A549 (cell line): Measurements from ENCODE around the gene DYNLRB2. TPM values are rescaled to one million over a fixed set of nuclear protein-coding genes. Genes with fewer than 3 reads are reported as not detected.

Experiments
- ATAC-seq, 2 experiments: fragments of 200-7000 bp in 1 of 2; fragments of >200 bp in 1 of 2; cut with Nextera tagmentation in 1 of 2; cut with Tn5 transposase in 1 of 2; 3 replicates each; pipeline versions ENCODE4 v1.8.0 to v1.9.1; 2018 to 2020; ENCODE audit warnings: mild to moderate bottlenecking in 1 of 2, moderate library complexity in 1 of 2
- CTCF ChIA-PET: fragments of 300-600 bp; sonication (Branson Sonifier 250); formaldehyde crosslinking; extraction: SDS; loops from one replicate; lab custom pipeline; 2021; ENCODE audit warnings: antibody characterized with exemption, inconsistent platforms; lab: Yijun Ruan, JAX
- POLR2A ChIA-PET: fragments of 350-600 bp; formaldehyde crosslinking; extraction: SDS; loops from one replicate; lab custom pipeline; 2021; ENCODE audit warnings: antibody characterized with exemption, inconsistent platforms; lab: Yijun Ruan, JAX
- DNase-seq, 2 experiments: peaks; one replicate each; pipeline versions ENCODE4 v3.0.0 to v3.0.0-alpha.2; 2011 to 2016; ENCODE audit warnings: low read depth in 1 of 2, low spot score in 1 of 2
- FAIRE-seq: peaks from 2 replicates; lab custom pipeline; 2011; peaks lifted over from hg19 to GRCh38; lab: Jason Lieb, UNC
- H3K27ac ChIP-seq, 2 experiments: fragments of >200 bp; sonication (Bioruptor Twin); formaldehyde crosslinking; 3 replicates each; pipeline ENCODE4 v1.5.1; 2016 to 2017
- H3K4me1 ChIP-seq: fragments of >200 bp; sonication (Bioruptor Twin); formaldehyde crosslinking; 3 replicates; pipeline ENCODE4 v1.6.1; 2016
- H3K4me2 ChIP-seq: fragments of >200 bp; sonication (Bioruptor Twin); formaldehyde crosslinking; 3 replicates; pipeline ENCODE4 v1.6.1; 2016
- H3K4me3 ChIP-seq: fragments of >200 bp; sonication (Bioruptor Twin); formaldehyde crosslinking; 3 replicates; pipeline ENCODE4 v1.5.1; 2016
- H3K9me3 ChIP-seq: fragments of >200 bp; sonication (Bioruptor Twin); formaldehyde crosslinking; 3 replicates; pipeline ENCODE4 v1.6.1; 2016
- BCL3 ChIP-seq: fragments of >200 bp; sonication (Bioruptor Twin); formaldehyde crosslinking; IDR thresholded peaks from 3 replicates; pipeline ENCODE4 v1.6.1; 2016
- E2F6 ChIP-seq: IDR thresholded peaks from 2 replicates; pipeline ENCODE4 v1.6.1; 2012; ENCODE audit warnings: low read depth, borderline replicate concordance
- EHF ChIP-seq: fragments of 250-450 bp; sonication (Bioruptor Pico); IDR thresholded peaks from 2 replicates; pipeline ENCODE4 v1.5.0; 2020; ENCODE audit warnings: mild to moderate bottlenecking
- ESRRA ChIP-seq: fragments of 150-350 bp; IDR thresholded peaks from 2 replicates; pipeline ENCODE4 v1.6.1; 2014; ENCODE audit warnings: mild to moderate bottlenecking, low read length, borderline replicate concordance
- FOSL2 ChIP-seq, 2 experiments: fragments of 450-650 bp in 1 of 2; fragments of >200 bp in 1 of 2; sonication (Bioruptor Twin) in 1 of 2; formaldehyde crosslinking; IDR thresholded peaks; 2 replicates each; pipeline versions ENCODE4 v1.5.0 to v1.6.1; 2016 to 2020; ENCODE audit warnings: mild to moderate bottlenecking in 1 of 2, moderate library complexity in 1 of 2
- HOXB13 ChIP-seq: fragments of 250-450 bp; sonication (Bioruptor Pico); IDR thresholded peaks from 2 replicates; pipeline ENCODE4 v1.5.0; 2020; ENCODE audit warnings: low read depth, mild to moderate bottlenecking, moderate library complexity
- HOXB5 ChIP-seq: fragments of 250-450 bp; sonication (Bioruptor Pico); IDR thresholded peaks from 2 replicates; pipeline ENCODE4 v1.5.0; 2020; ENCODE audit warnings: mild to moderate bottlenecking, moderate library complexity
- JUN ChIP-seq, 2 experiments: fragments of >200 bp; sonication (Bioruptor Twin); formaldehyde crosslinking; IDR thresholded peaks; 2 replicates in 1 of 2; 3 replicates in 1 of 2; pipeline ENCODE4 v1.6.1; 2016 to 2017
- JUNB ChIP-seq: fragments of >200 bp; sonication (Bioruptor Twin); formaldehyde crosslinking; IDR thresholded peaks from 2 replicates; pipeline ENCODE4 v1.6.1; 2016
- MAFK ChIP-seq: fragments of 450-650 bp; IDR thresholded peaks from 2 replicates; pipeline ENCODE4 v1.6.1; 2014; ENCODE audit not compliant: partially characterized antibody
- MAX ChIP-seq: IDR thresholded peaks from 2 replicates; pipeline ENCODE4 v1.6.1; 2012
- NFE2L2 ChIP-seq: fragments of 150-350 bp; conservative IDR thresholded peaks from 2 replicates; pipeline ENCODE4 v1.6.1; 2014; ENCODE audit warnings: low read length
- PHF8 ChIP-seq: fragments of 200-600 bp; sonication (generic); IDR thresholded peaks from 2 replicates; pipeline ENCODE4 v1.6.1; 2016; ENCODE audit warnings: low read depth, mild to moderate bottlenecking, antibody characterized with exemption, moderate library complexity, borderline replicate concordance
- POLR2A ChIP-seq: IDR thresholded peaks from 2 replicates; pipeline ENCODE4 v1.6.1; 2012; ENCODE audit warnings: mild to moderate bottlenecking, low read length
- SMC3 ChIP-seq: fragments of >200 bp; sonication (Bioruptor Twin); formaldehyde crosslinking; IDR thresholded peaks from 3 replicates; pipeline ENCODE4 v1.6.1; 2018; ENCODE audit warnings: inconsistent platforms
- TP53 ChIP-seq: fragments of 250-450 bp; sonication (Bioruptor Pico); IDR thresholded peaks from 2 replicates; pipeline ENCODE4 v1.5.0; 2021; ENCODE audit warnings: mild to moderate bottlenecking, moderate library complexity
- USF2 ChIP-seq: fragments of 450-650 bp; IDR thresholded peaks from 2 replicates; pipeline ENCODE4 v1.6.1; 2014; ENCODE audit warnings: antibody characterized with exemption
- WGBS: methylation state at CpG from one replicate; pipeline ENCODE4 v1.1.6; 2017; ENCODE audit errors: missing lambda C conversion rate; 5-methylcytosine and 5-hydroxymethylcytosine counted together
- polyA minus RNA-seq: library from RNA; depleted of rRNA, polyadenylated mRNA; stranded (reverse); fragments of >200 nt; gene quantifications from 2 replicates; pipeline ENCODE4 v1.2.3, GENCODE V29; 2011; rRNA and poly(A)+ RNA removed
- polyA plus RNA-seq, 4 experiments: library from polyadenylated mRNA; depleted of rRNA in 3 of 4; stranded (reverse); fragments of >200 nt; fragmentation: RNase III in 1 of 4; extraction: RNeasy Plus Mini Kit Qiagen cat#74134 plus additional on column Dnase treatment in 1 of 4; gene quantifications; 2 replicates in 3 of 4; 3 replicates in 1 of 4; pipeline ENCODE4 v1.2.3, GENCODE V29; 2011 to 2017

The DYNLRB2 gene
- polyA plus RNA-seq (2011; rRNA removed) (0.25 TPM in 1 of 2 replicates, not detected in the other), polyA plus RNA-seq (2017; fragmentation: RNase III; extraction: RNeasy Plus Mini Kit Qiagen cat#74134 plus additional on column Dnase treatment) (0.25 TPM in 1 of 3 replicates, not detected in the others), polyA minus RNA-seq (not detected in 2 replicates)
- not detected in 2 replicates for polyA plus RNA-seq (2012; cell fraction: cytosol; rRNA removed)
- polyA plus RNA-seq (2012; cell fraction: nucleus; rRNA removed), result not detected in 2 replicates

GRCh38 chr16:80540516-80541305 is at the start of gene DYNLRB2:
TSS of gene DYNLRB2 (plus strand) at chr16:80540993. CDS start at chr16:80541077, 84 bp downstream.
- H3K4me1 ChIP-seq, result 0 out of 3 replicates have a peak, but pooled peaks cover 2% of the 10 kb centered on the region
- DNase-seq (peak; percentile 86 to 95), ATAC-seq (peak; percentile 97 to 98), FAIRE-seq (no peak)
- H3K27ac ChIP-seq, result peak within 1 kb of the TSS; percentile 74 to 89
- peak within 1 kb of the TSS; percentile 57 for H3K4me3 ChIP-seq
- peak within 1 kb of the TSS; percentile 94 for H3K4me2 ChIP-seq
- peaks cover 11% of the 10 kb centered on the region; the same call in 2 of the 3 replicates for H3K9me3 ChIP-seq
- WGBS, result 6% methylated on average over 27 of the region's 55 CpGs
- TF ChIP-seq PHF8 (peak; percentile 76; the same call in 1 of the 2 replicates), BCL3 (no peak), EHF (0 out of 2 replicates have a peak, but pooled peaks have one; percentile 14), E2F6 (peak; percentile 88), JUN (IDR thresholded peaks at IDR 0.05) (peak; percentile 30 to 60; a peak in 3 of 5 replicates), MAFK (peak; percentile 94), USF2 (peak; percentile 48; the same call in 1 of the 2 replicates), JUNB (no peak), POLR2A (peak; percentile 62), HOXB5 (CRISPR knock-in tag) (peak; percentile 53; the same call in 1 of the 2 replicates), NFE2L2 (peak; percentile 66), MAX (peak; percentile 96), HOXB13 (CRISPR knock-in tag) (peak; percentile 80; the same call in 1 of the 2 replicates), TP53 (no peak), FOSL2 (IDR thresholded peaks at IDR 0.05) (no peak), FOSL2 (CRISPR knock-in tag; IDR thresholded peaks at IDR 0.05) (peak; percentile 22; the same call in 1 of the 2 replicates), ESRRA (no peak)
- POLR2A ChIA-PET, result no interaction called here
- CTCF ChIA-PET, result interaction anchor here (1.2 to 3.5 kb wide), 2 partner anchors 13 to 14 kb away, joined by 3 to 19 read pairs; no protein-coding TSS in a partner anchor

- no peak overlapping the region for H3K4me2 ChIP-seq
- FAIRE-seq, result no peak
- no peak for ATAC-seq
- no peak overlapping the region for H3K27ac ChIP-seq
- H3K4me1 ChIP-seq, result no peaks in the 10 kb centered on the region
- no peak overlapping the region for H3K4me3 ChIP-seq
- TF ChIP-seq SMC3, result no peak
- H3K9me3 ChIP-seq, result no peaks in the 10 kb centered on the region
- ChIA-PET POLR2A (no interaction called here), CTCF (interaction anchor here (1.1 kb wide), 1 partner anchor 26 kb away, joined by 3 read pairs; no protein-coding TSS in a partner anchor)
- 30% methylated on average over 11 of the region's 11 CpGs for WGBS
- DNase-seq, result no peak
Observed at GRCh38 chr16:80500116-80500859, 40.5 kb upstream of the DYNLRB2 start.
